ENCODE data around the gene MAML2. TPM values are rescaled to one million over a fixed set of nuclear protein-coding genes. Genes with fewer than 3 reads are reported as not detected.

MAML2 gene
- total RNA-seq, 1 donor from 2014 or later = 11.2 TPM

DNA sequence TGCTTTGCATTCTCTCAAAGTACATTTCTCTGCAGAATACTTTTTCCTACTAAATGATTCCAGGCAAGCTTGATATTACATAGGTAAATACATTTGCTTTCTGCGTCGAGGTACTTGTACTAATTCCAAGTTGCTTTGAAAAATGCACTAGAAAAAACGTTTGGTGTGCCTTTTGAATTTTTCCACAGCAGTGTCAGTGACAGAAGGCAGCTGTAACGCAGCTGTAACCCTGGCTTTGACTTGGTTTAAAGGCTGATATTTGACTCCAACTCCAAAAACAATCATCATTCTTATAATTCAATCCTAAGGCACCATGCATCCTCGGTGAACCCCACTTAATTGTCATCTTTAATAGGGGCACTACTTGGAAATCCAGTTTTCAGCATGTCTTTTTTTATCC lies 125.0 kb downstream of the MAML2 start:
- intact Hi-C loops (cut with micrococcal nuclease) = no loop called here

DNA sequence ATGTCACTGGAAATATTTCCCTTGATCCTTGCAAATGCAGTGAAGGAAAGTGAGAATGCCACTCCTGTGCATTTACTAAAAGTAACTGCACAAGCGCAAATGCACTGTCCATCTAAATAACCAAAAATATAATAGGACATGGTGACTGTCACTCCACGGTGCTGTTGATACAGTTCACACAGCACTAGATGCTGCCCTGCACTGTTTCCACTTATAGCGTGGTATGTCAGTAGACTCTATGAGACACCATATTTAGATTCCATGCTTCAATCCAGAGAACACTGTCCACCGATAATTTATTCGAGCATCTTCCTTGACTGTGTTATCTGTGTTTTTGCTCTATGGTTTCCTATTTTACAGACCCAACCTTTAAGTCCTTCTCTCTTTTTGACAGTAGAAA lies 125.8 kb downstream of the MAML2 start:
- intact Hi-C loops (cut with micrococcal nuclease) = no loop called here

DNA sequence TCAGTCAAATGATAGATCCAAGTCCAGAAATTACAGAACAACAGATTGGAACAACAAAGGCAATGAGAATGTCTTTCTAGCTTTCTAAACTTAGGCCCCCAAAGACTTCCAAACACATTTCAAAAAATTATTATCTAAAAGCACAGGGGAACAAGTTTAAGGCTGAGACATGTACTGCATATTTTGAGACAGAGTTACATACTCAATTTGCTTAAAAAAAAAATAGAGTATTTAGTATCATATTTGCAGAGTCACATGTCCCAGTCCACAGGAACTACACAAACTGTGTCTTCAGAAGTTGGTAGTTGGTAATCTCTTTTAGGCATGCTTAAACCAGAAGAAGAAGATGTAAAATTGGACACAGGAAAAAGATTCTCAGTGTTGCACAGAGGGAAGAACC lies 127.2 kb downstream of the MAML2 start:
- intact Hi-C loops (cut with micrococcal nuclease) = loop anchor here (1.0 to 2.0 kb wide), 4 partner anchors 9 to 43 kb away; no protein-coding TSS in a partner anchor

- intact Hi-C loops (cut with micrococcal nuclease) = loop anchor here (2.0 kb wide), 3 partner anchors 20 to 44 kb away; no protein-coding TSS in a partner anchor
Measured at GRCh38 chr11:96215110-96215782, 127.7 kb downstream of the MAML2 start.

GRCh38 chr11:96214777-96215109 lies 128.3 kb downstream of the MAML2 start:
- intact Hi-C loops (cut with micrococcal nuclease) = loop anchor here (2.0 kb wide), 3 partner anchors 20 to 44 kb away; no protein-coding TSS in a partner anchor

DNA sequence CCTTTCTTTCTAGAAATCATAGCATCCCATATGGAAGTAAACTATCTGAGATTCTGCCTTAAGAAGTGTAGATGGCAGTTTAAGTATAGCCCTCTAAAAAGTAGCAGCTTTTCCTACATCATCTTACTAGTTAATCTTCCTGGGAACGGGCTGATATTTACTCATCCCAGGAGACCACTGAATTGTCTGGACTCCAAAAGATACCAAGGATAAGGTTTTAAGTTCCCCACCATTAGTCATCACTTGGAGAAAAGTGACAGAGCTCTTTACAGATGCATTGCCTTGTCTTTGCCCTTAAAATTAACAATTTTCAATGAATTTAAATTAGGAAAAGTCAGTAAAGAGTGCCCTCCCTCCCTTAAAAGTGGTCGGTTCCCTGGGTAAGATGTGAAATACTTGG lies 129.5 kb downstream of the MAML2 start:
- intact Hi-C loops (cut with micrococcal nuclease) = no loop called here

DNA sequence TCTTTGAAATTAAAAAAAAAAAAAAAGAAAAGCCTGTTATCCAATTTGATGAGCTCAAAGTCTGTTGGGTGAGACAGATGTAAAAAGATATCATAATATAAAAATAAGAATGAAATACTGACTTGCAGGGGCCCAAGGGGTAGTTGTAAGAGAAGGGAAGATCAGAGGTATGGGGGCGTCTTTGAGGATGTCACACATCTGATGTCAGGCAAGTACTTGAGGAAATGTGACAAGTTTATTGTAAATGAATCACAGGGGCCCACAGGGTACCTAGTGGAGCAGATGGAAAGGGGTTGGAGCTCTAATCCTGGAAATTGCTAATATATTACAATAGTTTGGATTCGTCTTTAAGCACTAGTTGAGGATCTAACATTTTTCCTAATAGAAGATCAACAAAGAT lies 131.6 kb downstream of the MAML2 start:
- intact Hi-C loops (cut with micrococcal nuclease) = no loop called here

DNA sequence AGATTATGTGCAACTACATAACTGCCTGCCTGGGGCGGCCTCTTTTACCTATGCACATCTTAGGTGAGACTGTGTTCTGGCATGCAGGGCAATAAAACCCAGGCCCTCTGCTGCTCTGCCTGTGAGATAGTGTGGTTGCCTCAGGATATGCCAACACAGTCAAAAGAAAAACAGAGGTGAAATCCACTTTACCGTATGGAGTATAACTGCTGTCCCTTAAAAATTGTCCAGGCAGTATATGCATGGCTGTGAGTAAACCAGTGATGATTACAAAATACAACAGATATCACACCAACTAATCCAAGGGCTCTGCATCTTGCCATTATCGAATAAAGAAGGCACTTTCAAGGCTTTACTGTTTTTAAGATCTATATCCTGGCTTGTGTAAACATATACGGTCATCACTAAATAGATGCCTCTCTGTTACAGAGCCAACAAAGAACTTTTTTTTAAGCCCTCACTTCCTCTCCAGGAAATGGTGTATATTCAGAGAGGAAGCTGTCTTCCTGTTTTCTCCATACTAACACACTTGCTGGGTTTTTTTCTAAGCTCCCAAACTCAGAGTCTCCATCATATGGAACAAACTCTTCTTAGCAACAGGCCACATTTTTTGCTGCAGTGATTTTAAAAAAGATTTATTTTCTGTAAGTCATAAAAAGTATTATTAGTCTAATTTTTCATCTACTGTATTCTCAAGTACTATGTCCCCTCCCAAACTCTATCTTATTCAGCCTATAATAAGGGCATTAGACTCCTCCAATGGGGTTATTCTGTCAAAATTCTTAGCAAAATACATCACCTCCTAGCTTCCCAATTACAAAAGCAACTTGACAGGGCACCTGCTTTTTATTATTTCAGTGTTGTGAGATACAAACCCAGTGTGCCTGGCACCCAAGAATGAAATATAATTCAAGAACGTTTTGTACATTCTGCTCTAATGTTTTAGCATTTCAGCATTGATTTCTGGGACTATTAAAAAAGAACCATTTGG lies 135.2 kb downstream of the MAML2 start:
- intact Hi-C loops (cut with micrococcal nuclease) = loop anchor here (1.0 to 5.0 kb wide), 5 partner anchors 9 to 195 kb away; partner anchors contain the start of gene MAML2

GRCh38 chr11:96206955-96207354 lies 136.0 kb downstream of the MAML2 start:
- intact Hi-C loops (cut with micrococcal nuclease) = loop anchor here (1.0 to 5.0 kb wide), 5 partner anchors 9 to 195 kb away; partner anchors contain the start of gene MAML2

DNA sequence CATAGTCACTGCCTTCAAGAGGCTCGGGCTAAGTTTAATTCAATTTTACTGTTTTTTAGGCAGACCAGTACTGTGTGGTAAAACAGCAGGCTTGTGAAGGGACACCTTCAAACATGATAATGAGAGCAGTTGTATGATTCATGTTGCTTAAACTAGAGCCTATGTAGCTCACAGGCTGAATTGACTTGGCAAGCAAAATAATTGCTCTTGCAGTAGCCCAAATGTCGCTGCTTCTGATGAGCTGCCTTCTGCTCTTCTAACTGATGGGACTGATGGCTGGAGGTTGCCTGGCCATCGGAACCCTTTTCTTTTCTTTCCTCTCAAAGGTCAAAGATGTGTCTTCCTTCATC lies 137.6 kb downstream of the MAML2 start:
- intact Hi-C loops (cut with micrococcal nuclease) = loop anchor here (2.0 to 5.0 kb wide), 2 partner anchors 17 to 193 kb away; no protein-coding TSS in a partner anchor

DNA sequence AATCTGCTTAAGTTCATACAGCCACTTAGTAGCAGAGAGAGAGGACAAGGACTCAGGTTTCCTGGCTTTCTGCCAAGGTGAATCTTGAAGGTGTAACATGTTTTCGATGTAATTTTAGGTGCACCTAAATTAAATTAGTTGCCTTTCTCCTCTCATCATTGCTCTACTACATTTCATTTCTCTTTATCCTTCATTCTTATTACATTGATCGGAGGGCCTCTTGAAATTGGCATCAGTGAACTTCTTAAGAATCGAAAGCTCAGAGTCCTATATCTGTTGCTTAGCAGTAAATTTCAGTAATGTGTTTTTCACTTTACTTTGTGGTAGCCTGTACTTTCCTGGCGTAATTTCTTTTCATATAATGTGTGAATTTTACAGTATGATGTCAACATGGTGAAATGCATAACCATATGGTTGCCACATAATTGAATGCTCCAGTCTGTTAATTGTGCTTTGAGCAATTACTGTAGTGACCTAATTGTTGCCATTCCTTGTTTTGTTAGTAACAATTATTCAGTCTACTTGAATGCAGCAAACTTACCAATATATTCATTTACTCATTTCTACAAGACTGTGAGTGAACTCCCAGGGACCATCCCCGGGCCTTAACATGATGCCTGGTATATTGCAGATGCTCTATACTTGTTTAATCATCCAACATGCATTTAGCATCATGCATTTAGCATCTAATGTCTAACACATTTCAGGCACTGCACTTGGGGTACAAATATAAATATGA lies 138.1 kb downstream of the MAML2 start:
- intact Hi-C loops (cut with micrococcal nuclease) = loop anchor here (2.0 to 5.0 kb wide), 2 partner anchors 16 to 193 kb away; no protein-coding TSS in a partner anchor

GRCh38 chr11:96204366-96204659 lies 138.7 kb downstream of the MAML2 start:
- intact Hi-C loops (cut with micrococcal nuclease) = loop anchor here (2.0 kb wide), 1 partner anchor 16 kb away; no protein-coding TSS in a partner anchor

DNA sequence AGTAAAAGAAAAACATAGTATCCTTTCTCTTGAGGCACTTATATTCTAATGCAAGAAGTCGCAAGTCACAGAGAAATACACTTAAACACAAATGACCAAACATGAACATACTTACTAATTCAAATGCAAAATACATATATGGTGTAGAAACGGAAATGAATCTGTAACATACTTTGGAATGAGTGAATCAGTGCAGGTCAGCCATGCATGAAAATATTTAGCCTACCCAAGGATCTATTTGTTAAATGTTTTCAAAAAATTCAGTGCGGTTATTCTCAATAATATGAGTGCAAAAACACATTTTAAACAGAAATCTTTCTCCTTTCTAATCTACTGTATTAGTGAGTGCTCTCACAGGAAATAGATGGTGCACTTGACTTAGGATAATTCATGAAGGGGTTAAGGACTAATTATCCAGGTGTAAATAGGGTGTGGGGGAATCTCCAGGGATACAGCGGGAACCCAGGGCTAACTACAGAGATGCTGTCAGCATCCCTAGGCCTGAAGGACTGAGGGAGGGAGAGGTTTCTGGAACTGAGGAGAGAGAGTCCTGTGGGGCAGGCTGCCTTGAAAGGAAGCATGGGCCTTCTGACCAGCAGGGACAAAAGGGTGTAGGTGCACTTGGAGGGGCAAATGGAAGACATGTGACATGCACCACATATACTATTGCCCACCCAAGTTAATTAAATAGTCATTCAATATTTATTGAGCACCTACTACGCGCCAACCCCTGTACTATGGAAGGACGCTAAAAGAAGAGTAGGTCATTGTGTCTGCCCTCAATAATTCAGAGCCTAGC lies 139.2 kb downstream of the MAML2 start:
- intact Hi-C loops (cut with micrococcal nuclease) = loop anchor here (2.0 kb wide), 1 partner anchor 15 kb away; no protein-coding TSS in a partner anchor

DNA sequence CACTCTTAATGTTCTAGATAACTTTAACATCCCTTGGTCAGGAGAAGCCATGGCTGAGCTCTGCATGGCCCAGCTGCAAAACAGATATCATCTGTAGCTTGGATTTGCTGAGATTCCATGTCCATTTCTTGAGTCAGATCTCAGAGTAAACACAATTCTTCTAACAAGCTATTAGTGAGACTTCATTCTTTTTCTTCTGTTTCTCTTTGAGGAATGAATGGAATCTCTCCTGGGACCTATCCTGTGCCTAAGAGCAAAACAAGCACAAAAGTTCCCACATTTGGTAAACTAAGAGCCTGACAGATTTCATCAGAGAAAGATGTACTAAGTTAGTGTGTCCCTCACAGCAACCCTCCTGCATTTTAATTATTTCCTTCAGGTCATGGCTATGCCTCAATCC lies 142.8 kb downstream of the MAML2 start:
- intact Hi-C loops (cut with micrococcal nuclease) = no loop called here

- intact Hi-C loops (cut with micrococcal nuclease) = no loop called here
Measured at GRCh38 chr11:96199563-96200025, 143.4 kb downstream of the MAML2 start.

GRCh38 chr11:96197801-96198701 lies 144.9 kb downstream of the MAML2 start:
- intact Hi-C loops (cut with micrococcal nuclease) = no loop called here

- intact Hi-C loops (cut with micrococcal nuclease) = no loop called here
Measured at GRCh38 chr11:96197103-96197502, 145.9 kb downstream of the MAML2 start.

- intact Hi-C loops (cut with micrococcal nuclease) = no loop called here
Measured at GRCh38 chr11:96196181-96196662, 146.8 kb downstream of the MAML2 start.

DNA sequence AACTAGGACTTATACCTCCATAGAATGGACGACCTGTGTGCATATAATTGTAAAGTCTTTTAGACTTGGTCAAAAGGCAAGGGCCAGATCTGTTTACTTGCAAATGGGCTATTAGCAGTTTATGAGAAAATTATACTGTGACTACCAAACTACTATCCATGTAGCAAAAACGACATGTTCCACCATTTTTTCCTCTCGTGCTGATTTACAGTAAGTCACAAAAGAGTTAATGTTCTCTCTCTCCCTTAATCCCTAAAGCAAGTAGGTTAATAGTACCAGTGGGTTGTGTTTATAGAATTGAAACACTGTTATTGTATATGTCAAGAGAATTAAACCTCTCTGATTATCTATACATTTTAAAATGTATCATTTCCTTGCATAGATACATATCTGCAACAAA lies 147.3 kb downstream of the MAML2 start:
- intact Hi-C loops (cut with micrococcal nuclease) = no loop called here
